Gastroesophageal sphincter (tissue), 4 donors: Measurements from ENCODE around the gene NR4A1. TPM values are rescaled to one million over a fixed set of nuclear protein-coding genes. Genes with fewer than 3 reads are reported as not detected.

Experiments used
- ATAC-seq: fragments of 150-250 bp; one replicate; pipeline ENCODE4 v1.9.1; 2016; ENCODE audit warnings: mild to moderate bottlenecking, moderate library complexity
- H3K27ac ChIP-seq, 4 donors: fragments of 200-600 bp; sonication (generic) in 3 of 4; 1 replicate in 3 of 4; 2 replicates in 1 of 4; pipeline ENCODE4 v1.5.1; 2016 to 2019
- H3K27me3 ChIP-seq: fragments of 200-600 bp; sonication (generic); one replicate; pipeline ENCODE4 v1.5.1; 2019
- H3K36me3 ChIP-seq, 2 donors: fragments of 200-600 bp; sonication (generic); one replicate each; pipeline ENCODE4 v1.5.1; 2019; ENCODE audit warnings: control low read depth in 1 of 2
- H3K4me1 ChIP-seq, 3 donors: fragments of 200-600 bp; sonication (generic); 1 replicate in 2 of 3; 2 replicates in 1 of 3; pipeline ENCODE4 v1.5.1; 2016 to 2019; ENCODE audit warnings: control low read depth in 2 of 3
- H3K4me3 ChIP-seq, 2 donors: fragments of 200-600 bp; sonication (generic); one replicate each; pipeline ENCODE4 v1.5.1; 2019; ENCODE audit warnings: mild to moderate bottlenecking in 1 of 2, moderate library complexity in 1 of 2
- H3K9me3 ChIP-seq, 3 donors: fragments of 200-600 bp; sonication (generic); one replicate each; pipeline ENCODE4 v1.5.1; 2017 to 2019; ENCODE audit warnings: control low read depth in 2 of 3
- CTCF ChIP-seq, 4 experiments: fragments of 200-600 bp in 2 of 4; fragments of 450-650 bp in 2 of 4; sonication (generic) in 1 of 4; IDR thresholded peaks; one replicate each; pipeline ENCODE4 v1.5.1; 2017 to 2019; ENCODE audit warnings: antibody characterized with exemption in 4 of 4, mild to moderate bottlenecking in 2 of 4, moderate library complexity in 2 of 4
- EP300 ChIP-seq: sonication (generic); formaldehyde crosslinking; IDR thresholded peaks from one replicate; pipeline ENCODE4 v1.6.1; 2017; ENCODE audit warnings: antibody characterized with exemption, mild to moderate bottlenecking
- POLR2A ChIP-seq, 2 donors: fragments of 450-650 bp; IDR thresholded peaks; one replicate each; pipeline ENCODE4 v1.6.1; 2017; ENCODE audit warnings: antibody characterized with exemption in 2 of 2, mild to moderate bottlenecking in 2 of 2, moderate library complexity in 1 of 2
- POLR2AphosphoS5 ChIP-seq: sonication (generic); formaldehyde crosslinking; IDR thresholded peaks from one replicate; pipeline ENCODE4 v1.6.1; 2017; ENCODE audit warnings: antibody characterized with exemption
- WGBS, 2 donors: methylation state at CpG; one replicate each; pipeline ENCODE4 v1.1.5; 2018; ENCODE audit warnings: low coverage in 1 of 2; 5-methylcytosine and 5-hydroxymethylcytosine counted together
- total RNA-seq, 4 donors: library from RNA; depleted of rRNA; stranded (reverse); fragments of >200 nt; gene quantifications; one replicate each; pipeline ENCODE4 v1.1.0, GENCODE V29; 2016

NR4A1 gene
- total RNA-seq, 4 donors from 2014 or later, result 29.9 to 67.2 (median 35.2) TPM

GRCh38 chr12:52089491-52089890 lies 38.2 kb downstream of the NR4A1 start:
- WGBS, 2 donors, result 83 to 90% methylated on average over 8 to 9 of the region's 11 CpGs
- H3K4me3 ChIP-seq, result no peak overlapping the region
- H3K27me3 ChIP-seq, result peaks cover 49% of the 10 kb centered on the region
- no peaks in the 10 kb centered on the region for H3K4me1 ChIP-seq
- no peaks in the 10 kb centered on the region for H3K9me3 ChIP-seq
- no peak for ATAC-seq
- TF ChIP-seq POLR2AphosphoS5 (no peak), POLR2A (IDR thresholded peaks at IDR 0.05) (no peak), EP300 (no peak), CTCF (IDR thresholded peaks at IDR 0.05) (no peak)
- no peaks in the 10 kb centered on the region for H3K36me3 ChIP-seq
- no peak overlapping the region for H3K27ac ChIP-seq

GRCh38 chr12:52090291-52090690 lies 39.0 kb downstream of the NR4A1 start:
- Histone ChIP-seq H3K4me3 (no peak overlapping the region), H3K27me3 (peaks cover 54% of the 10 kb centered on the region), H3K9me3 (no peaks in the 10 kb centered on the region), H3K4me1 (no peaks in the 10 kb centered on the region), H3K36me3 (no peaks in the 10 kb centered on the region), H3K27ac (no peak overlapping the region)
- WGBS, 2 donors, result 73 to 93% methylated on average over 7 of the region's 10 CpGs
- ATAC-seq, result no peak
- TF ChIP-seq EP300 (no peak), CTCF (IDR thresholded peaks at IDR 0.05) (no peak), POLR2A (IDR thresholded peaks at IDR 0.05) (no peak), POLR2AphosphoS5 (no peak)

- WGBS, 2 donors, result 28 to 32% methylated on average over 3 of the region's 3 CpGs
- TF ChIP-seq EP300 (no peak), POLR2AphosphoS5 (no peak), POLR2A (IDR thresholded peaks at IDR 0.05) (no peak)
These were observed 39.8 kb downstream of the NR4A1 start for GRCh38 chr12:52091061-52091460.

GRCh38 chr12:52091869-52092268 lies 40.6 kb downstream of the NR4A1 start:
- Histone ChIP-seq H3K4me1 (no peaks in the 10 kb centered on the region), H3K9me3 (no peaks in the 10 kb centered on the region), H3K4me3 (no peak overlapping the region), H3K36me3 (no peaks in the 10 kb centered on the region), H3K27ac (no peak overlapping the region), H3K27me3 (peaks cover 58% of the 10 kb centered on the region)
- WGBS, 2 donors, result 71 to 72% methylated on average over 8 of the region's 8 CpGs
- TF ChIP-seq POLR2AphosphoS5, result no peak
- TF ChIP-seq POLR2A (IDR thresholded peaks at IDR 0.05), result no peak
- TF ChIP-seq CTCF (IDR thresholded peaks at IDR 0.05), result no peak
- TF ChIP-seq EP300, result no peak
- ATAC-seq, result no peak

More at GRCh38 chr12:52091061-52091460, 39.8 kb downstream of the NR4A1 start:
- Histone ChIP-seq H3K27me3 (peaks cover 56% of the 10 kb centered on the region), H3K4me3 (no peak overlapping the region), H3K9me3 (no peaks in the 10 kb centered on the region), H3K27ac (no peak overlapping the region), H3K36me3 (no peaks in the 10 kb centered on the region), H3K4me1 (no peaks in the 10 kb centered on the region)
- ATAC-seq, result no peak

- TF ChIP-seq EP300 (no peak), POLR2A (IDR thresholded peaks at IDR 0.05) (no peak), CTCF (IDR thresholded peaks at IDR 0.05) (no peak), POLR2AphosphoS5 (no peak)
- no peaks in the 10 kb centered on the region for H3K36me3 ChIP-seq
- peaks cover 62% of the 10 kb centered on the region for H3K27me3 ChIP-seq
- no peaks in the 10 kb centered on the region for H3K9me3 ChIP-seq
- no peak for ATAC-seq
- no peak overlapping the region for H3K27ac ChIP-seq
- 77 to 92% methylated on average over 2 of the region's 7 CpGs for WGBS, 2 donors
- H3K4me1 ChIP-seq, result no peaks in the 10 kb centered on the region
- no peak overlapping the region for H3K4me3 ChIP-seq
These were observed 42.1 kb downstream of the NR4A1 start for GRCh38 chr12:52093346-52093745.
